Hematopoietic multipotent progenitor cell treated with erythropoietin and hydrocortisone succinate and interleukin-3 and kit ligand, for 4 days (in vitro differentiated cells): ENCODE measurements around the gene ASB13.
"Not testable (repeated sequence)": the region's sequence is repeated elsewhere in the genome, so short reads cannot be mapped to it uniquely, and the experiment has no call there.

ENCODE experiments used
- DNase-seq: peaks from one replicate; pipeline ENCODE4 v3.0.0-alpha.2; 2015

The ASB13 gene

GRCh38 chr10:5603848-5604170, 62.6 kb downstream of the ASB13 start:
- DNase-seq: no peak

GRCh38 chr10:5603091-5603847, 63.1 kb downstream of the ASB13 start:
- no peak for DNase-seq

DNA sequence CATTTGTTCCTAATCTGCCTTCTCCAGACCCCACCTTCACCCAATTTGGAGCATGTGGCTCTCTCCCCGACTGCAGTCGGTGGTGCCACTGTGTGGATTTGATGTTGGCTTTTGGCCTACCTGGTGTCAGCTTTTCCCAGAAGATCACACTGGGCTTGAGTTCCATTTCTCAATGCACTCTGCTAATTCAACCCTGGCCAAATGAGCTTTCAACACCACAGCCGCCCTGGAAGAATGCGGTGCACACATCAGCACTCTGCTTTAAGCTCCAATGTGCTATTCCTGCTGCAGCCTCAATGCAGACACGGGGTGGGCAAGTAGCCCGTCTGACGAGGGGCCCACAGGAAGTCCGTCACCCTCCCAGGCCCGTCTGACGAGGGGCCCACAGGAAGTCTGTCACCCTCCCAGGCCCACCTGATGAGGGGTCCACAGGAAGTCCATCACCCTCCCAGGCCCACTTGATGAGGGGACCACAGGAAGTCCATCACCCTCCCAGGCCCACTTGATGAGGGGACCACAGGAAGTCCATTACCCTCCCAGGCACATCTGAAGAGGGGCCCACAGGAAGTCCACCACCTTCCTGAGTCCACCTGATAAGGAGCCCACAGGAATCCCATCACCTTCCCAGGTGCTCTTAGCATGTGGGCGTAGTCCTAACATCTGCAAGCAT, 64.4 kb downstream of the ASB13 start:
- DNase-seq: no peak

- DNase-seq: no peak
Observed at GRCh38 chr10:5600908-5601307, 65.5 kb downstream of the ASB13 start.

GRCh38 chr10:5599613-5600520, 66.5 kb downstream of the ASB13 start:
- DNase-seq: no peak

DNA sequence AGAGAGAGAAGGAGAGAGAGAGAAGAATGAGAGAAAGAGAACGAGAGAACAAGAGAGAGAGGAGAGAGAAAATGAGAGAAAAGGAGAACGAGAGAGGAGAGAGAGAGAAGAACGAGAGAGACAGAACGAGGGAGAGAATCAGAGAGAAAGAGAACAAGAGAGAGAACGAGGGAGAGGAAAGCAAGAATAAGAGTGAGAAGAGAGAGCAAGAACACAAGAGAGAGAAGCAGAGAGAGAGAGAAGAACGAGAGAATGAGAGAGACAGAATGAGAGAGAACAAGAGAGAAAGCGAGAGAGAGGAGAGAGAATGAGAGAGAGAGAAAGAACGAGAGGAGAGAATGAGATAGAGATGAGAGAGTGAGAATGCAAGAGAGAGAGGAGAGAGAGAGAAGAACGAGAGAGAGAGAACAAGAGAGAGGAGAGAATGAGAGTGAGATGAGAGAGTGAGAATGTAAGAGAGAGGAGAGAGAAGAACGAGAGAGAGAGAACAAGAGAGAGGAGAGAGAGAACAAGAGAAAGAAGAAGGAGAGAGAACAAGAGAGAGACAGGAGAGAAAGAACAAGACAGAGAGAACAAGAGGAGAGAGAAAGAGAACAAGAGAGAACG, 68.2 kb downstream of the ASB13 start:
- DNase-seq: no peak

- DNase-seq: no peak
Observed at GRCh38 chr10:5596611-5597341, 69.6 kb downstream of the ASB13 start.

DNA sequence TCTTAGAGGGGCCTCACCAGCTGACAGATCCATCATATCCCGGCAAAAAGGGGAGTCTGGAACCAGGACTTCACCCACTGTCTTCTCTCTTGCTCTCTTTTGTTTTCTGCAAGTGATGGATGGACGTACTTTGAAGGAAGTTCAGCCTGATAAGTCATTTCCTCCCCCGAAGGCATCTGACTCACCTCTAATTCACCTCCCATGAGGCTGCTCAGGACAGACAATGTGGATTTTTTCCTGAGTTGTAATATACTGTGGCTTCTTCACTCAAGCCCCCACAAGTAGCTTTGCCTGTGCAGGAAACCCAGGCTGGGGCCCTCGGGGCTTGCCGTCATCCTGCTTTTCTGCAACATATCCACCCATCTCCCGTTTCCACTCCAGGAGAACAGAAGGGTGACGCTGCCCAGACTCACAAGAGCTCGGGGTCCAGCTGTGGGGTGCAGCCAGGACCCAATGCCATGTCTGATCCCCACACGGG, 70.4 kb downstream of the ASB13 start:
- no peak for DNase-seq

- no peak for DNase-seq
Observed at GRCh38 chr10:5595591-5595990, 70.8 kb downstream of the ASB13 start.

GRCh38 chr10:5595095-5595494, 71.3 kb downstream of the ASB13 start:
- DNase-seq: no peak

DNA sequence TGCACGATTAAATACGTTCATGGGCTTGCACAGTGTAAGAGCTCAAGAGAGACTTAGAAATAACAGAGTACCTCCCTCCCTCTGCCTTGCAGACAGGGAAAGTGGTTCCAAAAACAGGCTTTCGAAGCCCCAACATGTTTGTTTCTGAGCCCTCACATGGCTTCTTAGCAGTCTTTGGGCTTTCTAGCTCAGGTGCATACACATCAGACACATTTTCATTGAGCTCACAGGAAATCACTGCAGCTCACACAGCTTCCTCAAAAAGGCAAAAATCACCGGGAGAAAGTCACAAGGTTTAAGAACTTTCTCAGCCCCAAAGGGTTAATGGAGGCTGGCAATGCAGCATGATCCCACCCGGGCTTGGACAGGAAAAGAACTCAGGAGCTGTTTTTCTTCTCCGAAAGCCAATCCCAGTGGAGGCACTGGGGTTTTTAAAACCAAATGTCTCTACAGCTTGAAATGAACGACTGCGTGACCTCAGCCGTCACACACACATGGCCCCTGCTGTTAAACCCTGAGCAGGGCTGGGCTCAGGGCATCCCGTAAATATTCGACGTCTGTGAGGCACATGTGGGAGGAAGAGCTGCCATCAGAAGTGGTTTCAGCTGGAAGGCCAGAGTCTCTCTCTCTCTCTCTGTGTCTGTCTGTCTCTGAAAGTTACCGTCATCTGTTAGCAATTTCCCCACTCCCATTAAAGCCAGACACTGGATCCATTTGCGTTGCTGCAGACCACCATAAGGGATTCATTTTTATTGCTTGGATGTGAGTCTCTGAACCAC, 71.9 kb downstream of the ASB13 start:
- DNase-seq: no peak

DNA sequence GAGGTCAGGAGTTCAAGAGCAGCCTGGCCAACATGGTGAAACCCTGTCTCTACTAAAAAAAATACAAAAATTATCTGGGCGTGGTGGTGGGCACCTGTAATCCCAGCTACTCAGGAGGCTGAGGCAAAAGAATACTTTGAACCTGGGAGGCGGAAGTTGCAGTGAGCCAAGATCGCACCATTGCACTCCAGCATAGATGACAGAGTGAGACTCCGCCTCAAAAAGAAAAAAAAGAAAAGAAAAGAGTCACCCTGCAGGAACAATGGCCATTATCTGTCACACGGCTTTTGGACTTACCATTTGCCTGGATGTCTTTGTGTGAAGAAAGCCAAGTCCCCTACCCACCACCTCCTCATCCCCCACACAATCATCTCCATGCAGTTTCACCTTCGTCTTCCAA, 73.0 kb downstream of the ASB13 start:
- not testable (repeated sequence) for DNase-seq

- no peak for DNase-seq
Observed at GRCh38 chr10:5592070-5592469, 74.3 kb downstream of the ASB13 start.

GRCh38 chr10:5591336-5591824, 75.0 kb downstream of the ASB13 start:
- no peak for DNase-seq

GRCh38 chr10:5590816-5591215, 75.6 kb downstream of the ASB13 start:
- no peak for DNase-seq

DNA sequence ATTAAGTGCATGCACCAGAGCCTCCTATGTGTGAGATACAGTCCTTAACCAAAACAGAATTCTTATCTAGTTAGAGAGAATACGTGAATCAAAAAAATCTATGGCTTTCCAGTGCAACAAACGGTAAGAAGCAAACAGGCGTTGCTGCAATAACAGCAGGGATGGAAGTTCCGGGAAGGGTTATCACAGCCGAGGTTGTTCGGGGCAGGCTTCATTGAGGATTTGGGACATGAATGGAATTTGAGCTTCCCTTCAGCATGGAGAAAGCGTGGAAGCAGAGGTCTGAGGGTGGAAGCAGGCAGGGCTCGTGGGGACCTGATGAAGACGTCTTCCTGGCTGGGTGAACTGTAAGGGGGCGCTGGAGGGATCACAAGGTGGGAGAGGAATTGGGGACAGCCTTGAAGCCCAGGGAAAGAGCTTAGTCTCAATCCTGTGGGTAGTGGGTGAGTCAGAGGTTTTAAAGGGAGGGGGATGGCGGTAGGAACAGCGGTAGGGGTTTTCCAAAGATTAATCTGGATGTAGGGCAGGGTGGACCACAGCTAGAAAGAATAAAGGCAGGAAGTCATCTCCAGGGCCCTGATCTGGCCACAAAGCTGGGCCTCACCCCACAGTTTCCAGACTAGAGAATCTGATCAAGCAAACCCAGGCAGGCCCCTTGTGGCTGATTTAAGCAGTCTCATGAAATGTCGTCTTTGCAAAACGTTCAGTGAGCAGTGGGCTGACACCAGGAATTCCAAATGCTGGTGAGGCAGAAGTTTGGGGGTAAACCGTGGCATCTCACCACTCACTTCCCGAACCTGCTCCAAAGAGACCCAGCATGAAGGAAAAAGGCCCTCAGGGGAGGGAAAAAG, 76.5 kb downstream of the ASB13 start:
- peak; percentile 65 for DNase-seq

DNA sequence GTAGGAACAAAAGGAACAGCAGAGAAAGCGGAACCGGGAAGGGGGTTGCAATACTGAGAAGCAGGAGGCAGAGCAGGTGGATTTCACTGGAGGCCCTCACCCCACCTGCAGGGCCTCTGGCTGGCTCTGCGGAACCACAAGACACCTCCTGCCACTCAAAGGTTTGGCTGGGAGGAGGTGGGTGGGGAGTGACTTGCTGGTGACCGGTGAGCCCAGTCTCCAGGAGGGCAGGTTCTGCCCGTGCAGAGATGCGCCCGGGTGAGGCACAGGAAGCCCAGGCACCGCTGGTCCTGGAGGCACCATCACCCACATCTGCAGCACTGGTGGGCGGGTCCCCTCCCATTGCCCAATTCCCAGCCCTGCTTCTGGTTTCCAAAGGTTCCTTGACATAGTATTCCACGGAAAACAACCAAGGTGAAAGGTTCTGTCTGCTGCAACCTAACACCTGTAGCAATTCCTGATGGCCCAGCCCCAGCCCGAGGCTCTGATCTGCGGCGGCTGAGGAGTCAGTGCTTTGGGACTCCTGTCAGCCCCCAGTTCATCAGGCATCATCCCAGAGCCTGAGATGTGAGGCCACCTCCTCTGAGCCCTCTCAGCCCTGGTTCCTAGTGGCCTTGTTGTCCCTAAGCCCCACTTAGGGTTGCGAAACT, 77.3 kb downstream of the ASB13 start:
- DNase-seq: no peak
